IPS DF 4.7 (cell line): ENCODE data around the gene GRID2.

Experiments
- DNase-seq: peaks from one replicate; pipeline ENCODE4 v3.0.0-alpha.2; 2013; ENCODE audit warnings: low spot score; ENCODE audit errors: extremely low read depth

Gene GRID2

DNA sequence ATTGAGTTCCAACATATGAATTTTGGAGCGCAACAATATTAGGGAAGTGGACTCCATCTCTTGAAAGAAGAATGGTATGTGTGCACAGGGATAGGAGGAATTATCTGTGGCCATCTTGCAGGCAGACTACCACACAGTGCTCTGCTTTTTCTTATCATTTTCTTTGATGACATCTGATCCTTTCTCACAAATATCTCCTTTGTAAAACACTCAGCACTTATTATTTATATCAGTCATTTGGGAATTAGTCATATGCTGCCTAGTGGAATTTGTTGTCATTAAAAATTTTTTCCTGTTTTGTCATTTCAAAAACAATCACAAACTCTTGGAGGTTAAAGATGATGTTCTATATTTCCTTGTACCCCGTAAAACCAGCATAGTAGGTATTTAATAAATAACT, 1080.5 kb downstream of the GRID2 start:
- DNase-seq = no peak

DNA sequence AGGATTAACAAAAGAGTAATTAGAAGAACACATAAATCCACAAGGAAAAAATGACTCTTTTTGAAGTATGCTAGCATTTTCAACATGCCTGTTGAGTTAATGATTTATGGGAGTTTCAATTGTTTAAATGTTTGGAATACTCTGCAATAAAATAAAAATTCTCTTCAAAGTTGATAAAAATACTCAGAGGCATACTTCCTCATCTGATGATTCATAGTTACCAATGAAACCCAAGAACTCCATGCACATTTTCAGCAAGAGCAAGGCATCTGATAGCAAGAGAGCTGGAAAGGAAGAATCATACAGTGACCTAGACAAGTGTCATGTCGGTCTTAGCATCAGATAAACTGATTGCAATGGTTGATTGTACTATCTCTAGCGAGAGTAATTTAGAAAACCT, 1081.1 kb downstream of the GRID2 start:
- DNase-seq = no peak

DNA sequence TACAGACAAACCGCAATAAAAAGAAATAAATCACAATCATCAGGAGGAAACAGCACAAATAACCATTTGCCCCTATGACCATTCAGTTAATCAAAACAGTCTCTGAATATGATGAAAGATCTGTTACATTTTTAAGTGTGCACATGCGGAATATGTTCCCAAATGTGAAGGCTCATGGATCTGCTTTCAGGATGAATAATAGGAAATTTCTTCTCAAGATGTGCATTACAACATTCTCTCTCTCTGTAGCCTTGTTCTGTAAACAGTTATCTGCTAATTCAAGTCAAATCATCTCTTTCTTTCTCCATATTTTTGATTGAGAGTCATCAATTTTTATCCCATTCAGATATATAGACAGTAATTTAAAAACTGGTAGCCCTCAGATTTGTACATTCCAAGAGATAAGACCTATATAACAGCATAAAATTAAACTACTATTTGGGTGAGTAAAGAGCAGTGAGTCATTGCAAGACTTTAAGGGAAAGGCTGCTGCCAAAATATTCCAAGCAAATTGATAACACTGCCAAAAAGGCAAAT, 1090.8 kb downstream of the GRID2 start:
- no peak for DNase-seq

DNA sequence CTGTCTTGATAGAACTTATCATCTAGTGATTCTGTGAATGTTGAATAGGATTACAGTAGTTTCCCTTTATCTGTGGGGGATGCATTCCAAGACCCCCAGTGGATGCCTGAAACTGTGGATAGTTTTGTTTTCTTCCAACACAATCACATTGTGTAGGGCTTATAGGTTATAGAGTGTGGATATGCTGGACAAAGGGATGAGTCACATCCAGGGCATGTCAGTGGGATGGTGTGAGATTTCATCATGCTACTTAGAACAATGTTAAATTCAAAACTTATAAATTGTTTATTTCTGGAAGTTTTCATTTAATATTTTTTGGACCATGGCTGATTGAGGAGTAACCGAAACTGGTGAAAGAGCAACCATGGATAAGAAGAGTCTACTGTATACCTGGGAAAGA, 1092.5 kb downstream of the GRID2 start:
- DNase-seq = no peak

DNA sequence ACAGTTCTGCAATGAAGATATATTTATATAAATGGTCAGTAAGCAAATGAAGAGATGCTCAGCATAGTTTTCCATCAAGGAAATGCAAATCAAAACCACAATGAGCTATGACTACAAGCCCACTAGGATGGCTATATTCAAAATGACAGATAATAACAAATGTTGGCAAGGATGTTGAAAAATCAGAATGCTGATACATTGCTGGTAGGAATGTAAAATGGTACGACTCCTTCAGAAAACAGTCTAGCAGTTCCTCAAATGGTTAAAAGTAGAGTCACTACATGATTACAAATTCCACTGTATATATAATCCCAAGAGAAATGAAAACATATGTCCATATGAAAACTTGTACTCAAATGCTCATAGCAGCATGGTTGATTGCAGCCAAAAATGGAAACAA, 1099.8 kb downstream of the GRID2 start:
- DNase-seq = no peak

DNA sequence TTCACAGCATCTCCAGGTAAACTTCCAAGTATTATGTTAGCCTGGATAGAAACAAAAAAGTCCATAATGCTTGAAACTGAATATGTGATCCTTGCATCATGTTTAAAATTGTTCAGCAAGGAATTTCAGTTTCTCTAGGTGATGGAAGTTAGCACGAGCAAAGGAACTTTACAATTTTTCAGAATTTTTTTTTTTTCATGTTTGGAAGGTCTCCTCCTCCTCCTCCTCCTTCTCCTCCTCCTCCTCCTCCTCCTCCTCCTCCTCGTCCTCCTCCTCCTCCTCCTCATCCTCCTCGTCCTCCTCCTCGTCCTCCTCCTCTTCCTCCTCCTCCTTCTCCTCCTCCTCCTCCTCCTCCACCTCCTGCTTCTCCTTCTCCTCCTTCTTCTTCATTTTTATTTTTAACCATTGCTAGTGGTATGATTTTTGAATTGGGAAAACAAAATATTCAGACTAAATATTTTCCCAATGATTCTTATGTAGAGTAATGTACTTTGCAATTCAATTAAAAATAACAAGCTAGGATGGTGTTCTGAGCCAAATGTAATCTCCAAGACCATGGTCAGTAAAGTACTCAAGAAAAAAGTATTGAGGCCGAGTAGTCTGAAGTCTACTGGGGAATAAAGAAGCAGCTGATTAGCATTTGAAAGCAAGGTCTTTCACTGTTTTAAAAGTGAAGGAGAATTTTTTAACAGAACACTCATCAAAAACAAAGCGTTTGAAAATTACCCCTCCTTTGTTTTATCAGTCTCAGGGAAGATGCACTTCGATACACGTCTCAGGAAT, 1103.9 kb downstream of the GRID2 start:
- no peak for DNase-seq

DNA sequence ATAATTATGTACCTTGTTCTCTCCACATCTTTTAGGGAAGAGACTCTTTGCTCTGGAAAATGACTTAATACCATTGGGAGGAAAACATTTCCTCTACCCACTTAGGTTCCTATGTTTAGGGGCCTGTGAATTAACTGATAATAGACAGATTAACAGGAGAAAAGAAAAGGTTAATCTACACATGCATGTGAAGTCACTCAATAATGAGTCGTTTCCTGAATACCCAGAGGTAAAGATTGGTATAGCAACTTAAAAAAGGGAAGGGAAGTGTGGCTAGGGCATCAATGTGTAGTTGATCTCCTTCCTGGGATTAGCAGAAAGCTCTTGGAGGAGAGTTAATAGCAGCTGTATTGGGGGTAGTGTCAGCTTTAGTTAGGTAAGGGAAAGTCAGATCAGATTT, 1105.3 kb downstream of the GRID2 start:
- DNase-seq = peak; percentile 76

DNA sequence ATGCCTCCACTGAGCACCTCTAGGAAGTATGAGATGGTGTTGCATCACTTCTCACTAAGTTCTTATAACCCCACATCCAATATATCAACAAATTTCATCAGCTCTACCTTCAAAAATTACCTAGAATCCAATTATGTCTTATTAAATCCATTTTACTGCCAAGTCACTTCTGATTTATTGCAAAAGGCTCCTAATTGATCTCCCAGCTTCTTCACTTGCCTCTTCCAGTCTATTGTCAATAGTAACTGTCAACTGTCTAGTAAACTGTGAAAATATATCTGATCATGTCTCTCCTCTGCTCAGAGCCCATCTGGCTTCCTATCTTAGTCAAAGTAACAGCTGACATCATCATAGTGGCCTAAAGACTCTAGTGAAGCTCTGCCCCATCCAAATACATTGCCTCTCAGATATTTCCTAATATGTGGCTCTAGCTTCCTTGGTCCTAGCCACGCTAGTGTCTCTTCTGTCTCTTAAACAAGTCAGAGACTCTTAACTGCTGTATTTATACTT, 1110.3 kb downstream of the GRID2 start:
- no peak for DNase-seq

DNA sequence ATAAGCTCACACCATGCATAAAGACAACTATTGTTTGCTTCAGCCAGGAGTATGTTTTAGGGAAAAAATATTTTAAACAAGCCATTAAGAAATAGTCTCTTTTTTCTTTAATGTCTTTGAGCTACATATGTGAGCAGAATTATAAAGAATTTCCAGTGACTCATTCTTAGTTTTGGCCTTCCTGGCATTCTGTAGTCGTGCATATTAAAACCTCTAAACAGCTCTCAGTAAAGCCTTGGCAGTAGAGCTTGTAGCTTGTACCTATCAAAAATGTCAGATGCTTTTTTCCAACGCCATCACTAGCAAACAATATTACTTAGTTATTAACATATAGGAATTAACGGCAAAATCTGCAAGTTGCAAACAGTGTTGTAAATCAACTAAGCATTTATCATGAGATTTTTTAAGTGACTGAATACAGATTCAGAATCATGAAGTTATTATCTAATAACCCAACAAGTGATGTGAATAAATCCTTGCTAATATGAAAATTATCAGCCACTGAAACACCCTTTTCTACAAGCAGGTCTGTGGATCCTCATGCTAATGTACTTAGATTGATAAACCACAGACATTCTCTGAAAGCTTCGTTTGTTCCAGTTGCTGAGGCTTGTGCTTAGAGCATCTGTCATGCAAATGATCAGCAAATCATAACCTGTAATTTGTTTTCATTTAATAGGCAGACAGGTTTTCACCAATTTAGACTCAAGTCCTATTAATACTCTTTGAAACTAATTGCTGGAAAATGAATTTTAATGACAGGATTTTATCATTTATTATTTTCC, 1112.8 kb downstream of the GRID2 start:
- no peak for DNase-seq

DNA sequence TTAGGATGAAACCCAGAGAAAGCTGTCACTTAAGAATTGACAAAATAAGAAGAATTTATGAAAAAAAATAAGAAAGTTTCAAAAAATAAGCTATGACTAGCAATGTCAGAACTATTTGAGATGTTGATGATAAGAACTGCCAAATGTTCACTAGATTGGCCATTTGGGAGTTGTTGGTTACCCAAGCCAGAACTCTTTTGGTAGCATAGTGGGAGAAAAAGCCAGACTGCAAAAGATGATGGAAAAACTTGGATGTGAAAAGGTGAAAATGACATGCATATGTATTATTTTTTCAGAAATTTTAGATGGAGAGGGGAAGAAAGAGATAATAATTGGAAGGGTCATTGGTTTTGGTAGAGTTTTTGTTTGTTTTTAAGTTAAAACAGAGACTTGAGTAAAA, 1127.6 kb downstream of the GRID2 start:
- no peak for DNase-seq

DNA sequence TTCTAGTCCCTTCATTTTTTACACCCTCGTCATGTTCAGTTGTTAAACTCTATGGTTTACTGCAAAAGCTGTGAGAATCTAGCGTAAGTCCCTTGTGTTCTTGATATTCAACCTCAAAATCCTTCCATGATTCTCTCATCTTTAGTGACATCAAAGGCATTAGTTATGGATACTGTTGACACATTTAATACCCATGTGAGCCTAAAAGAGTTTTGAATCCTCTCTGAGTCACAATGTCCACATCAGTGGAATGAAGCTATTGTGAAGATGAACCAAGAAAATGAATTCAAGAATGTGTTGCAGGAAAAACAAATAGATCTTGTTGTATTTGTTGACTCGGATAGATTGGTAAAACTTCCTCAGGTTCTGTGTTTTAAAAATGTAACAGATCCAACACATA, 1130.1 kb downstream of the GRID2 start:
- DNase-seq = no peak

DNA sequence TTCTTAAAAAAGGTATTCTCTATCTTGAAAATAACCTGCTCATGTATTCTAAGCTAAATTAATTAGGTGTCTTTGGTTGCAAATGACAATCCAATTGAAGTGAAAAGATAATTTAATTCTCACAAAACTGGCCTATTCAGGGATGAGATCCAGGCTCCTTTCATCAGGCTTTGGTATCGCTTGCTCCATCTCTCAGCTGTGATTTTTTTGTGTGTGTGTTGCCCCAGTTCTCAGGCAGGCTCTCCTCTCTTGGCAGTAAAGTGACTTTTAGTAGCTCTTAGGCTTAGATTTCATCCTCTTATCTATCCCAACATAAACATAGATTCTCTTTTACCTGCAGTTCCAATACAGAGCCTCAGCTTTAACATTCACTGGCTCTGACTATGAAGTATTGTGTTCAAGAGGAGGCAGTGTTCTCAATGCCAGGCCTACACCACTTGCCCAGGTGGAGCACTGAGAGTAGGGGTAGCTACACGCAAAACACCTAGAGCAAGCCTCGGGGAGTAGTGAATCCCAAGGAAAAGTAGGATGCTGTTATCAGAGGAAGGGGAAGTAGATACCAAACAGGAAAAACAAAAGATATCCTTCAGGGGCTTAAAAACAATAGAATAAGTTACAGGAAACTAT, 1132.3 kb downstream of the GRID2 start:
- DNase-seq = no peak

DNA sequence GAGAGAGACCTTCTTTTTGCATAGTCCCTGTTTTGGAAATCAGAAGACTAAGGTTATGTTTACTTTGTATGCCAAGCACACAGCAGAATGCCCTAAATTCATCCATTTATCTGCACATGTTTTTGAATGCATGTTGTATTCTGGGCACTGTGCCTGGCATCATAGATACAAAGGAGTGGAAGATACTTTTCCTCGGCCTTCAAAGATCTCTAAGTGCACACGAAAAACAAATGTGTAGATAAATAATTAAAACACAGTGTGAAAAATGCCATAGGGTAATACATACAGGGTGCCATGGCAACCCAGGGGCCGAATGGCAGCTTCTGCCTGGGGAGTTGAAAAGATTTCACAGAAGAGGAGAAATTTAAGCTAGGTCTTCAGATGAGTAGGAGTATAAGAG, 1134.2 kb downstream of the GRID2 start:
- DNase-seq = no peak

DNA sequence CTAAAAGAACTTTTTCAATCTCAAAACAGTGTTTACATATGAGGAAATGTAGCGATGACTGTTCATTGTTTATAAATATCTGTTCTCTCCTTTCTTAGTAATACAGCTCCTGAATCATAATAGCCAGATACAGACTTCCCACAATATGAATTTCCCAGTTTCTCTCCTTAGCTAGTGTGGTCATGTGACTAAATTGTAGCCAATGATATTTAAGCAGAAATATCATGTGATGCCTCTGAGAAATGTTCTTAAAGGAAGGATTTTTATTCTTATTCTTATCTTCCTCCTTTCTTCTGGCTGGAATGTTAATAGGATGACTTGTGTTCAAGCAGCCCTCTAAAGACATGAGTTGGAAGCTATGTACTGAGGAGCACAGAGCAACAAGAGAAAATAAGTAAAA, 1141.1 kb downstream of the GRID2 start:
- DNase-seq = no peak

DNA sequence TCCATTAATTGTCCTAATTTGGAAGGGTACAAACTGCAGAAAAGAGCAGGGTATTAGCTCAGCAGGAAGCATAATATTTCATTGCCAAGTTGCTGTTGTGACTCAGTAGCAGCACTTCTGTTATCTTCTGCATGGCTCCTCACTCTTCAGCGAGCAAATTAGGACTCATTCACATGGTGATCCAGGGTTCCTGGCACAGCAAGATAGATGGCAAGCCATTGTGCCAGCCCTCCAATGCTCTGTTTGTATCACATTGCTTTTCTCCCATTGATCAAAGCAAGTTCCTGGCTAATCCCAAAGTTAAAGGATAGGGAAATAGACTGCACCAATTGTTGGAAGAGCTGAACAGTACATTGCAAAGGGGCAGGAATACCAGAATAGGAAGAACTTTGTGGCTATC, 1142.3 kb downstream of the GRID2 start:
- DNase-seq = no peak

DNA sequence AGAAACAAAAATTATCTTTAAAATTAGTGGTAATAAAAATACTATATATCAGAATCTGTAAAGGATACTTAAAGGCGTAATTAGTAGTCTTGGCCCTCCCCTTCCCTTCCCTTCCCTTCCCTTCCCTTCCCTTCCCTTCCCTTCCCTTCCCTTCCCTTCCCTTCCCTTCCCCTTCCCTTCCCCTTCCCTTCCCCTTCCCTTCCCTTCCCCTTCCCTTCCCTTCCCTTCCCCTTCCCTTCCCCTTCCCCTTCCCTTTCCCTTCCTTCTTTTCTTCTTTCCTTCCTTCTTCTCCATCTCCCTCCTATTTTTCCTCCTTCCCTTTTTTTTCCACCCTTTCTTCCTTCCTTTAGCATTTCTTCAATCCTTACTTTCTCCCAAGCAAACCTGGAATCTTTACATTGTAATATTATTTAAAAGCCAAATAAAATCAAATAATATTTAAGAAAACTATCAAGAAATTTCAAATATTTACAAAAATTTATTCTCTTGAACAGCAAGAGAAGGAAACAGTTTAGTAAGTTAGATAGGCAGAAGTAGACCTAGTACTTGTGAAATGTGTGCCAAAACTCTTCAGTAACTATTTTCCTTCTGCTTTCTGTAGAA, 1145.0 kb downstream of the GRID2 start:
- no peak for DNase-seq

DNA sequence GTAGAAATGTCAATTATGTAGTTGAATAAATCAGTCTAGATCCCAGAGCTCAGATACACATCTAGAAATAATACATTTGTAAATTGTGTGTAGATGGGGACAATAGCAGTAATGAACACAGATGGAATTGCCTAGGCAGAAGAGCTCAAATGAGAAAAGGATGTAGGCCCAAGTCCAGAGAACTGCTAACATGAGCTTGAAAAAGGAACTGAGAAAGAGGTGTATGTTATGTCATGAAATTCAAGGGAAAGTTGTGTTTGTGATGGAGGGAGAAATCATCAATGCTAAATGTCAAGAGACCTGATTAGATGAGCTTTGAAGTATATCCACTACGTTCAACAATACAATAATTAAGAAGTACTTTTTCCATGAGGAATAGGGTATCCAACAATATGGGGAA, 1148.2 kb downstream of the GRID2 start:
- no peak for DNase-seq

DNA sequence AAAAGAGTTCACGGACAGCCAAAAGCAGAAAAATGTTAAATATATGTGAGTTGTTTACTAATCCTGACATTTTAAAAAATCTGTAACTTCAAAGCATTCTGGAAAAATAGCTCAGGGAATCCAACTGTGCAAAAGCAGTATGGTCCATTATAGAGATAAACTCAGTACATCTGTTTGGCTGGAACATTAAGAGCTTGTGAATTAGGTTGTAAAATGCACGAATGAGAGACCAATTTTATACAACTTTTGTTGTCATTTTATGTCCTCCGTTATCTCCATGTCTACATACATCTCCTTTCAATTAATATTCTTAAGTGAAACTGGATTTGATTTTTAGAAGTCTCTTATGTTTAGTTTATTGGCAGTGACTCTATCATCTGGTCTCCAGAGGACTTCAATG, 1157.8 kb downstream of the GRID2 start:
- no peak for DNase-seq

DNA sequence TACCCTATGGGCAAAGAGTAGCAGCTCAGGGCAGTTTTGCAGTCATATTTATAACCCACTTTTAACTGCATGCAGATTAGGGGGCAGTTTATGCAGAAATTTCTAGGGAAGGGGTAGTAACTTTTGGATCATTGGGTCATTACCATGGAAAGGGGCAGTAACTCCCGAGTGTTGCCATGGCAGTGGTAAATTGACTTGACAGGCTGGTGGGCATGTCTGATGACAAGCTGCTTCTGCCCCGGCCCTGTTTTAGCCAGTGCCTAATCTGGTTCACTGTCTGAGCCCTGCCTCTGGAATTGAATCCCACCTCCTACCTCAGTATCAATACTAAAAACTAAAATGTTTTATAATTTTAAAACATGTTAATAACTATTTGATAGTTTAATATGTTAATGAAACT, 1162.7 kb downstream of the GRID2 start:
- DNase-seq = no peak

DNA sequence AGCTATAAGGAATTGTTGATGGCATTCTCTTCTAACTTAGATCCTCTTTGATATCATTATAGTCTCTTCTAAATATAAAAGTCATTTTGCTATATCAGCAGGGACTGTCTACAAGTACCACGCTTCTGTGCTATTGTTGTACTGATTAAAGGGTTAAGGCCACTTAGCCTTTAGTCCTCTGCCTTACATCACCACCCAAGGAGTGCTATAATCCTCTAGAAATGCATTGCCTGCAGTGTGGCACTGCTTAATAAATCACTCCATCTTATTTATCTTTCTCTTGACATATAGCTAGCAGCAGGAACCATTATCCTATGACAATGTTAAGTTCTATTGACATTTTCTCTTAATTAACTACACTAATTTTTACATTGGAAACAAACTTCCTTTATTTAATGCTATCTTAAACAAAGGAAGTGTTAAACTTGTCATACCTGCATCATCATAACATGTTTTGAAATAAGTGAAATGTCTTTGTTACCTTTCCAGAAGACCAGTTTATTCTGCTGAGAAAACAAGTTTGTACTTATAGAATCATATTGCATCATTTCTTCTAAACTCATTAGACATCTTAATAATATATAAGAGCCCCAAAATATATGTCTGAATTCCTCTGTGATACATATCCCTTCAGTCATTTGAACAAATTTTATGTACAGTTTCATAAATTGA, 1163.9 kb downstream of the GRID2 start:
- DNase-seq = no peak

DNA sequence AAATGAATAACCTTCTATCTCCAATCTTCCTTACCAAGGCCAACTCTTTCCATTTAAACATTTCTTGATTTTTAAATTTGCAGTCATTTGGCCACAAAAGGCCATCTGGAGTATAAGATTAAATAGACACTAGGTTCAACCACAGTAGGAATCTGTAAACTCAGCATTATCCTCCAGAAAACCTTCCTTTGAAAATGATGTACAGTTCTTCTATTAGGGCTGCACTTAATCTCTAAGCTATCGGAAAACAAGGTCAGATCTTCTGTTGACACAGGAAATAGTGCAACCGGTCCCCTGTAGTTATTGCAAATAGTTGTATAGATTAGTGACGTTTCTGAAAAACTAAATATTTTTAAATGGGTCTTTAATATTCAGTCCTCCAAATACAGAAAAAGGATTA, 1165.8 kb downstream of the GRID2 start:
- DNase-seq = no peak
